Measurements from ENCODE around the gene KCNJ11.

The KCNJ11 gene

DNA sequence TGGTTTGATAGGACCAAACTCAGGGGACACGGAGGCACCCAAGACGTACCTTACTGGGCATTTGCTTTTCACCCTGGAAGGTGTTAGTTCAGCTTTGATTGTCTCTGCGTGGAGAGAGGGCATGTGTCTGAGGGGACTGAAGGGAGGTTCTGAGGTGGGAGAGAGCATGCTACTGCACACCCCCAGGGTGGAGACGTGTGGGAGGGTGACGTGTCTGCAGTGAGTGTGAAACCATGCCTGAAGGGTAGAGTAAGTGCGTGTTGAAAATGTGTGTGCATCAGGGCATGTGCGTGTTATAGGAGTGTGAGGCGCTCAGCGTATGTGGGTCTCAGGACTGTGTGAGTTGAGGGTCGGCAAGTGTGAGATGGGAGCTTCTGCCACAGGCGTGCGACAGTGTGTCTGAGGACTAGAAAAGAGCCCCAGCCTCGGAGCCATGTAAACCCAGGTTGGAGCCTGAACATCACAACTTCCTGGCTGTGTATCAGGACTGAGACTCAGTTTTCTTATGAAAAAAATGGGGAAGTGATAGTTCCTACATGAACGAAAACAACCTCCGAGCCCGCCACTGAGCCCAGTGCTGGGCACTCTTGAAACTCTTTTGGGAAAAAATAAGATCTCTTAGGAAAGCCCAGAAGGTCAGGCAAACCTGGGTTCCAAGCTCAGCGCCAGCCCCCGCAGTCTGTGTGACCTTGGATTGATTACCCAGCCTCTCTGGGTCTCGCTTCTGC, 11.8 kb upstream of the KCNJ11 start:
- no peak overlapping the region for H3K4me3 ChIP-seq (ENCODE audit: control insufficient read depth, low read depth, low read length)
- no peak for DNase-seq (ENCODE audit: low read depth)
- TF ChIP-seq, protein P1, sequence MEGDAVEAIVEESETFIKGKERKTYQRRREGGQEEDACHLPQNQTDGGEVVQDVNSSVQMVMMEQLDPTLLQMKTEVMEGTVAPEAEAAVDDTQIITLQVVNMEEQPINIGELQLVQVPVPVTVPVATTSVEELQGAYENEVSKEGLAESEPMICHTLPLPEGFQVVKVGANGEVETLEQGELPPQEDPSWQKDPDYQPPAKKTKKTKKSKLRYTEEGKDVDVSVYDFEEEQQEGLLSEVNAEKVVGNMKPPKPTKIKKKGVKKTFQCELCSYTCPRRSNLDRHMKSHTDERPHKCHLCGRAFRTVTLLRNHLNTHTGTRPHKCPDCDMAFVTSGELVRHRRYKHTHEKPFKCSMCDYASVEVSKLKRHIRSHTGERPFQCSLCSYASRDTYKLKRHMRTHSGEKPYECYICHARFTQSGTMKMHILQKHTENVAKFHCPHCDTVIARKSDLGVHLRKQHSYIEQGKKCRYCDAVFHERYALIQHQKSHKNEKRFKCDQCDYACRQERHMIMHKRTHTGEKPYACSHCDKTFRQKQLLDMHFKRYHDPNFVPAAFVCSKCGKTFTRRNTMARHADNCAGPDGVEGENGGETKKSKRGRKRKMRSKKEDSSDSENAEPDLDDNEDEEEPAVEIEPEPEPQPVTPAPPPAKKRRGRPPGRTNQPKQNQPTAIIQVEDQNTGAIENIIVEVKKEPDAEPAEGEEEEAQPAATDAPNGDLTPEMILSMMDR (conservative IDR thresholded peaks at IDR 0.05; ENCODE audit: control insufficient read depth, insufficient read depth, low read depth, low read length): no peak

GRCh38 chr11:17399236-17399635, 10.8 kb upstream of the KCNJ11 start:
- no peak overlapping the region for H3K4me3 ChIP-seq (ENCODE audit: control insufficient read depth, low read depth, low read length)
- TF ChIP-seq, protein P1 (conservative IDR thresholded peaks at IDR 0.05; ENCODE audit: control insufficient read depth, insufficient read depth, low read depth, low read length): no peak
- DNase-seq (ENCODE audit: low read depth): no peak

DNA sequence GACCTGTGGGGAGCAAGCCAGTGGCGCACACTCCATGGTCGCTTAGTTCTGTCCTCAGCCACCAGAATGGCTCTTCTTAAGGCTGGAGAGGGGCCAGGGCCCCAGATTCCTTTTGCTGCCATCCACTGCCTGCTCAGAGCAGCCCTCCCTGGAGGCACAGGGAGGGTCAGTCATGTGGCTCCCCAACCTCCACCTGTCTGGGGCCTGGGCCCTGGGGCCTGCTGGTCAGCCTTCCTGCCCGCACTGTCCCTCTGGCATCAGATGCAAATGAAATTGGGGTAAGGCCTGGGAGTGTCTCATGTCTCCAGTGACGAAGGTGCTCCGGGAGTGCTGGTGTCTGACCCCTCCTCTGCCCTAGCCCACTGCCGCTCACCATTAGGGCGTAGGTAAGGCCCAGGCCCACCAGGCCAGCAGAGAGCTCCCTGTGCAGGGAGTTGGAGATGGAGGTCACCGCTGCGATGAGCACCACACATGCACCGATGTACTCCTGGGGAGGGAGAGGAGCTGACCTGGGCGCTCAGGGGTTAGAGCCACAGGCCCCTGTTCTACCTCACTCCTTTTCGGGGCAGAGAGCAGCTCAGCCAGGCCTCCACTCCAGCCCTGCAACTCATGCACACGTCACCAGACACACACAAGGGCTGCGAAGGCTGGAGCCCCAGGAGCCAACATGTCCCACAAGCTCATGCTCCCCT, 9.0 kb upstream of the KCNJ11 start:
- no peak for DNase-seq (ENCODE audit: low read depth)
- TF ChIP-seq, protein P1 (conservative IDR thresholded peaks at IDR 0.05; ENCODE audit: control insufficient read depth, insufficient read depth, low read depth, low read length): no peak
- no peak overlapping the region for H3K4me3 ChIP-seq (ENCODE audit: control insufficient read depth, low read depth, low read length)

GRCh38 chr11:17396598-17397310, 8.3 kb upstream of the KCNJ11 start:
- no peak overlapping the region for H3K4me3 ChIP-seq (ENCODE audit: control insufficient read depth, low read depth, low read length)
- TF ChIP-seq, protein P1 (conservative IDR thresholded peaks at IDR 0.05; ENCODE audit: control insufficient read depth, insufficient read depth, low read depth, low read length): no peak
- no peak for DNase-seq (ENCODE audit: low read depth)

DNA sequence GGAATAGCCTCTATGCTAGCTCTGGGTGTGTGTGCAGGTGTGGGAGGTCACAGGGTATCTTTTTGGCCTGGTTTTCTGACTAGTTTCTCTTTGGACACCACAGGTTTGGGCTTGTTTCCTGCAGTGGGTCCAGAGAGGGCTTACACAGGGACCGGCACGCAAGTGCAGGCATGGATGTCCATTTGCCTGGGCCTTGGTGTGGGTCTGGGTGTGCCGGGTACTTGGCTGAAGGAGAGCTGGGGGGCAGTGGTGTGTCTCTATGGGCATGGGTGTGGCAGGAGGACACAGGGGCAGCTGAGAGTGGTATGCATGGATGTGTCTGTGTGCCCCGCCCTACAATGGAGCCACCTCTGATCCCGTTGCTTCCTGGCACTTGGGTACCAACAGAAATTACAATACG, 7.5 kb upstream of the KCNJ11 start:
- H3K4me3 ChIP-seq (ENCODE audit: control insufficient read depth, low read depth, low read length): no peak overlapping the region
- TF ChIP-seq, protein P1 (conservative IDR thresholded peaks at IDR 0.05; ENCODE audit: control insufficient read depth, insufficient read depth, low read depth, low read length): no peak
- no peak for DNase-seq (ENCODE audit: low read depth)

- no peak for DNase-seq (ENCODE audit: low read depth)
- TF ChIP-seq, protein P1 (conservative IDR thresholded peaks at IDR 0.05; ENCODE audit: control insufficient read depth, insufficient read depth, low read depth, low read length): no peak
- H3K4me3 ChIP-seq (ENCODE audit: control insufficient read depth, low read depth, low read length): no peak overlapping the region
Observed at GRCh38 chr11:17395554-17395961, 7.1 kb upstream of the KCNJ11 start.

Measured in fibroblast of mammary gland (primary cell).